GM12801 (cell line): ENCODE results near the gene MYLK4.

Experiments
- TF ChIP-seq, protein P1 (sequence below): IDR thresholded peaks from one replicate; pipeline ENCODE4 v1.5.1; 2011; ENCODE audit warnings: control low read depth; ENCODE audit not compliant: insufficient read length; ENCODE audit errors: extremely low read depth

The MYLK4 gene

DNA sequence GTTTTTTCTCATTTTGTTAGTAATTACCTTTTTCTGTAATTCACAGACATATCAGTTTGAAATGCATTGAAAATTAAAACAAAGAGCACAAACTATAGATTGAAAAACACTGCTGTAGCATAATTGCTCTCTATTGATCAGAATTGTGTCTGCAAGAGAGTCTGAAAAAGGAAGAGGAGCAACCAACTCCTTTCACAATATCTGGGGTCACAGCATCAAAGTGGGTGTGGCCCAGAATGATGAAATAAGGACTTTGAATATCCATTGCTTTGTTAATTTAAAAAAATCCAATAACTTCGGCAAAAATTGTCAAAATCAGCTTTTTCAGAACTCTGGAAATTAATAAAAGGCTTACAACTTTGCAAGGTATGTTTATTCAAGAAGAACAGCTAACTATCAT, 99.2 kb downstream of the MYLK4 start:
- TF ChIP-seq, protein P1, sequence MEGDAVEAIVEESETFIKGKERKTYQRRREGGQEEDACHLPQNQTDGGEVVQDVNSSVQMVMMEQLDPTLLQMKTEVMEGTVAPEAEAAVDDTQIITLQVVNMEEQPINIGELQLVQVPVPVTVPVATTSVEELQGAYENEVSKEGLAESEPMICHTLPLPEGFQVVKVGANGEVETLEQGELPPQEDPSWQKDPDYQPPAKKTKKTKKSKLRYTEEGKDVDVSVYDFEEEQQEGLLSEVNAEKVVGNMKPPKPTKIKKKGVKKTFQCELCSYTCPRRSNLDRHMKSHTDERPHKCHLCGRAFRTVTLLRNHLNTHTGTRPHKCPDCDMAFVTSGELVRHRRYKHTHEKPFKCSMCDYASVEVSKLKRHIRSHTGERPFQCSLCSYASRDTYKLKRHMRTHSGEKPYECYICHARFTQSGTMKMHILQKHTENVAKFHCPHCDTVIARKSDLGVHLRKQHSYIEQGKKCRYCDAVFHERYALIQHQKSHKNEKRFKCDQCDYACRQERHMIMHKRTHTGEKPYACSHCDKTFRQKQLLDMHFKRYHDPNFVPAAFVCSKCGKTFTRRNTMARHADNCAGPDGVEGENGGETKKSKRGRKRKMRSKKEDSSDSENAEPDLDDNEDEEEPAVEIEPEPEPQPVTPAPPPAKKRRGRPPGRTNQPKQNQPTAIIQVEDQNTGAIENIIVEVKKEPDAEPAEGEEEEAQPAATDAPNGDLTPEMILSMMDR: no peak

DNA sequence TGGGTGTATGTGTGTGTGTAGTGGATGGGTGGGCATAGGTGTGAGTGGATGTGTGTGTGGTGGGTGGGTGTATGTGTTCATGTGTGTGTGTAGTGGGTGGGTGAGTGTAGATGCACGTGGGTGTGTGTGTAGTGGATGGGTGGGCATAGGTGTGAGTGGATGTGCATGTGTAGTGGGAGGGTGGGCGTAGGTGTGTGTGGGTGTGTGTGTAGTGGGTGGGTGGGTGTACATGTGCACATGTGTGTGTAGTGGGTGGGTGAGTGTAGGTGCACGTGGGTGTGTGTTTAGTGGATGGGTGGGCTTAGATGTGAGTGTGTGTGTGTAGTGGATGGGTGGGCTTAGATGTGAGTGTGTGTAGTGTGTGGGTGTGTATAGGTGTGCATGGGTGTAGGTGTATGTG, 104.4 kb downstream of the MYLK4 start:
- TF ChIP-seq, protein P1: no peak

DNA sequence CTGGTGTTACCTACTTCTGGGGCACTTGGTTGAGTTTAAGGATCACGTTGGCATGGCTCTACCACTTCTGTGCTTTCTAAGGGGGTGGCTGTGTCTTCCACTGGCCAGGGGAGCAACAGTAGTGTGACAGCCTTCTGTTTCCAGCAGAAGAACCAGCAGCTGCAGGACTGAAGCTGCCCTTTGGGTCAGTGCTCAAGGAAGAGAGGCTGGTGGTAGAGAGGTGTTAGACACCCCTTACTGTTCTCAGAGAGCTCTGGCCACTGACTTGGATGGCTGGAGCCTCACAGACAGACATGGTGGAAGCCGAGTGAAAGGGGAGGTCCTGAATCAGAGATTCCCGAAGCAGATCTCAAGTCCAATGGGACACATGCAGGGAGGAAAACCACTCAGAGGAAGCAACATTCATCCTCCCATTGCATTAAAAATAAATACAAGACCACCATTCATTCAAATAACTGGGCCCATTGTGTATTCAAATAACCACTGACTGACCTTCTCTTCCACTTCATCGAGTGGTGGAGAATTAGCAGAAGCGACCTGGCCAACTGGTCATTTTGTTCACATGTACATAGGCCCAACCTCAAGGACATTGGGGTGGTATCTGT, 106.7 kb downstream of the MYLK4 start:
- TF ChIP-seq, protein P1: no peak

- TF ChIP-seq, protein P1: no peak
These were observed 107.6 kb downstream of the MYLK4 start for GRCh38 chr6:2643130-2643529.

DNA sequence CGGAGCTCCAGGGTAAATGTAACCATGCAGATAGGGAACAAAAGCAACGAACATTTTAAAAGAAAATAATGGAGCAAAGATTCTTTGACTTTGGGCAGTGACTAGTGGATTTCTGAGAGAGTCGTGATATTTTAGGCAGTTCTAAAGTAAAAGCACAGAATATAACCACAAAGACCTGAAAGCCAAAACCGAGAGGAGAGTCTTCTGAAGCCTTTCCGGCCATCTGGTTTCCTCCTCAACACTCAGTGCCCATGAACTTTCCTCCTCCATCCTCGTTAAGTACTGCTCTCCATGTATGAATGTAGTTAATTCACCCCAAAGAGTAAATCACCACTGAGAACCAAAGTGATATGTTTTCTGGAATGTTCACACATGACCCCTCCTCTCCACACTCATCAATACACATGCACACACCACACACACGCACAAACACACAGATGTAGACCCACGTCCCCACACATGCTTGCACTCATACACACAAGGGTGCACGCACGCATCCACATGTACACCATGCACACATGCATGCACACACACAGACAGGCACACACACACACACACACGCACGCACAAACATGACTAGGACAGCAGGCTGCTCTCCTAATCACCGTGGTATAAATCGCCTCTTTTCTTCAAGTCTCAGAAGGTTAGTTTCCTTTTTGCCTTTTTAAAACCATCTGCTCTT, 109.5 kb downstream of the MYLK4 start:
- TF ChIP-seq, protein P1: no peak

GRCh38 chr6:2640551-2640950, 110.2 kb downstream of the MYLK4 start:
- TF ChIP-seq, protein P1: no peak

DNA sequence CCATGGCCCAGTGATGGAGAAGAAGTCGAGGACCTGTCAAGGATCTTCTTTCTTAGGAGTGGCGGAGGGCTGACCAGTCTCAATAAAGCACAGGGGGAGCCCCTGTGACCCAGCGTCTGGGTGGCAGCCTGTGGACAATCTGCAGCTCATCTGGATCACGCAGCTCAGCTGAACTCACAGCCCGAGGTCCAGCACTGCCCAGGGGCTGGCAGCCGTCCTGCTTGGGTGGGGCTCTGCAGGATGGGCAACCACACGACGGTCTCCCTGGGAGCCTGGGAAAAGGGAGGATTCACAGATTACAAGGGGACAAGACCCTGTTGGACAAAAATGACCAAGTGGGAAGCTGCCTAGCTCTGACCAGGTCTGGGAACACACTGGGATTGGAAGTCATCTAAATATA, 110.8 kb downstream of the MYLK4 start:
- TF ChIP-seq, protein P1: no peak

DNA sequence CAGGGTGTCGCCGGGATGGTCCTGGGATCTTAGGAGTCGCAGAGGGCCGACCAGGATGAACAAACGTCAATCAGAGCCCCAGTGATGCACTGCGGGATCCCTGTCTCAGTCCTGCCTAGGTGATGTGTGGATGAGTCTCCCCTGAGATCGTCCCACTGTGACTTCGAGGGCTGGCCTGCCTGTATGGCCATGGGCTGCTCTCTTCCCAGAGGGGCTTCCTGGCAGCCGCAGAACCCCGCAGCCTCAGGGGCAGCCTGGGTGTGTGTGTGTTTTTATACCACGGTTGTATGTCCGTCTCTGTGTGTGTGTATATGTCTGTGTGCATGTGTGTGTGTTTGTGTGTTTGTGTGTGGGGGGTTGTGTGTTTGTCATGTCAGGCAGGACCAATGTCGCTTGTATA, 111.6 kb downstream of the MYLK4 start:
- TF ChIP-seq, protein P1: no peak
